Ishikawa (cell line): ENCODE data around the gene KYNU.

Source experiments
- CEBPB ChIP-seq: IDR thresholded peaks from 2 replicates; pipeline ENCODE4 v1.6.1; 2012
- CREB1 ChIP-seq: IDR thresholded peaks from 2 replicates; pipeline ENCODE4 v1.6.1; 2012; ENCODE audit warnings: low read depth
- EGR1 ChIP-seq: IDR thresholded peaks from 2 replicates; pipeline ENCODE4 v1.6.1; 2012
- EP300 ChIP-seq: IDR thresholded peaks from 2 replicates; pipeline ENCODE4 v1.6.1; 2012; ENCODE audit warnings: borderline replicate concordance
- FOXM1 ChIP-seq: IDR thresholded peaks from 2 replicates; pipeline ENCODE4 v1.6.1; 2012; ENCODE audit warnings: low read depth, borderline replicate concordance
- MAX ChIP-seq: IDR thresholded peaks from 2 replicates; pipeline ENCODE4 v1.6.1; 2012
- NFIC ChIP-seq: IDR thresholded peaks from 2 replicates; pipeline ENCODE4 v1.6.1; 2012
- RAD21 ChIP-seq: IDR thresholded peaks from 2 replicates; pipeline ENCODE4 v1.6.1; 2012; ENCODE audit warnings: low read depth
- REST ChIP-seq: IDR thresholded peaks from 2 replicates; pipeline ENCODE4 v1.6.1; 2012; ENCODE audit warnings: low read depth, mild to moderate bottlenecking
- TAF1 ChIP-seq: IDR thresholded peaks from 2 replicates; pipeline ENCODE4 v1.6.1; 2012; ENCODE audit warnings: low read depth, mild to moderate bottlenecking
- TCF12 ChIP-seq: IDR thresholded peaks from 2 replicates; pipeline ENCODE4 v1.6.1; 2012; ENCODE audit warnings: low read depth
- TEAD4 ChIP-seq: IDR thresholded peaks from 2 replicates; pipeline ENCODE4 v1.6.1; 2012
- USF1 ChIP-seq: IDR thresholded peaks from 2 replicates; pipeline ENCODE4 v1.6.1; 2012
- YY1 ChIP-seq: IDR thresholded peaks from 2 replicates; pipeline ENCODE4 v1.6.1; 2012; ENCODE audit warnings: low read depth
- ZBTB7A ChIP-seq: IDR thresholded peaks from 2 replicates; pipeline ENCODE4 v1.6.1; 2012; ENCODE audit warnings: low read depth

The KYNU gene

DNA sequence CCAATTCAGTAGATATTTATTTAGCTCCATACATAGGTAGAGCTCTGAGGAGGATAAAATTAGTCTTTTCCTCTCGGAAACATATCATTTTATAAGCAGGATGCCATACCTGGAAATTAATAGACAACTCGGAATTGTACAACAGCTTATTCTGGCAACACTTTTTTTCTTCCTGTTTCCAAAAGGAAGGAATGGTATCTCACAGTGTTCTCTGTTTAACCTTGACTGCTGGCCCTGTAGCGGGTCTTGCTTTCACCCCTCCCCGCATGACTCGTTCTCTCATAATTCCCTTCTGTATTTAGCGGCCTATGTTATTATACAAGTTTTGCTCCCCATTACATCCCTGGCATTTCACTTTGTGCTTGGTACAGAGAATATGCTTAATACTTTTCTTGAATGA lies 2.5 kb upstream of the KYNU start:
- TF ChIP-seq NFIC (no peak), RAD21 (no peak)

DNA sequence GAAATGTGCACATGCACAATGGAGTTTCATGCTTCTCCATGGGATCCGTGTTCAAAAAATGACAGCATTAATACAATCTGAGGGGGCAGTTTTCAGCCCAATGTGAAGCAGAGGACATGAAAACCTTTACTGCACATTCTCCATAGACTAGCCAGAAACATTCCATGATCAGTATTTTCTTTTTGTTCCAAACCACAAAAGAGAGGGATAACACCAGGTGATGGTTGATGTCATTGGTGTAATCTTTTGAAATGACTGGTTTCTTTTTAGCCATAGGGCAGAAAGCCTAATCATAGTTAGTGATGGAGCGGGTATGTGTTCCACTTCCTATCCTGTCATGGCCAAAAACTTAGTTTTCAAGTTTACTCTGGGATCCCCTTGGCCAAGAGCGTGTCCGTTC lies 1.8 kb upstream of the KYNU start:
- TF ChIP-seq CREB1 (no peak), MAX (no peak), USF1 (no peak), TAF1 (no peak), REST (no peak), EGR1 (no peak), RAD21 (no peak), EP300 (no peak), FOXM1 (no peak), TCF12 (no peak), YY1 (no peak), TEAD4 (no peak), NFIC (no peak), CEBPB (no peak), ZBTB7A (no peak)

GRCh38 chr2:142876423-142876822 lies 1.0 kb upstream of the KYNU start:
- TF ChIP-seq YY1 (no peak), TCF12 (no peak), USF1 (no peak), TAF1 (no peak), EP300 (no peak), MAX (no peak), REST (no peak), NFIC (no peak), CREB1 (no peak), ZBTB7A (no peak)

DNA sequence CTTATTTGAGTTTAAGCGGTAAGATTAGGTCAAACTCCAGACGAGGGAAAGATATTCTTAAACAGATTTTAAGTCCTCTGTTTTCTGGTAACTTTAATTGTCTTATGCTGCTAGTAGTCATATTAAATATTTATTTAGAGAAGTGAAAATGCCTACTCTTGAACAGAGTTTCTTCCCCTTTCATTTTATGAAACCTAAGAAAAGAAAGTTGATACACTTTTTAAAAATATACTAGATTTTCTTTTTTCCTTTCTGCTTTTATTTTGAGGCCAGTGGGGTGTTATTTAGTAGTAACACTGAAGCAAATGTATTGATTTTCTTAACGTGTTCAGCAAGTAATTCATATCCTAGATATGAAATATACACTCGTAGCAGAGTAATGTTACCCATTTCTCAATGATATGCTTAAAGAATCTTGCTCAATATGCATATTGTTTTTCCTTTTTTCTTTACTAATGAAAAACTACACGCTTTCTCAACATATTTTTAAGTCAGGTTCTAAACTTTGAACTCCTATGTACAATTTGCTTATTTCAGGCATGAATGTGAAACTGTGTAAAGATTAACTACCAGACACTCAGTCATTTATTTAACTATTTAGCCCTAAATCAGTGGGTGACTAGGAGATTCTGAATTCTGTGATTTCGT lies 691 bp downstream of the KYNU start:
- TF ChIP-seq CREB1 (no peak), ZBTB7A (no peak), REST (no peak), TAF1 (no peak), RAD21 (no peak), CEBPB (no peak), USF1 (no peak), EGR1 (no peak), YY1 (no peak), FOXM1 (no peak)

- TF ChIP-seq TCF12 (no peak), REST (no peak), RAD21 (no peak), MAX (no peak), NFIC (no peak), TEAD4 (no peak), YY1 (no peak), EGR1 (no peak), TAF1 (no peak), ZBTB7A (no peak), CREB1 (no peak), USF1 (no peak), EP300 (no peak), FOXM1 (no peak)
Measured at GRCh38 chr2:142879151-142879550, 1.7 kb downstream of the KYNU start.
